Mesendoderm (in vitro differentiated cells): Measurements from ENCODE around the gene NPPC.
"Not testable (repeated sequence)": the region's sequence is repeated elsewhere in the genome, so short reads cannot be mapped to it uniquely, and the experiment has no call there.

Source experiments
- DNase-seq: peaks from one replicate; pipeline ENCODE4 v3.0.0; 2013
- H2AK5ac ChIP-seq: 2 replicates; pipeline ENCODE4 v1.6.1; 2013; ENCODE audit warnings: low read length, inconsistent platforms
- H2BK120ac ChIP-seq: 2 replicates; pipeline ENCODE4 v1.6.1; 2013; ENCODE audit warnings: low read depth, mild to moderate bottlenecking, low read length, moderate library complexity, mixed read lengths
- H2BK15ac ChIP-seq: replicated peaks from 2 replicates; pipeline ENCODE4 v1.6.1; 2013; ENCODE audit warnings: low read depth, mild to moderate bottlenecking, moderate library complexity
- H2BK5ac ChIP-seq: 2 replicates; pipeline ENCODE4 v1.6.1; 2013; ENCODE audit warnings: low read length, inconsistent platforms
- H3K18ac ChIP-seq: 2 replicates; pipeline ENCODE4 v1.6.1; 2013; ENCODE audit warnings: mild to moderate bottlenecking, low read length, mixed read lengths
- H3K23ac ChIP-seq: one replicate; pipeline ENCODE4 v1.6.1; 2013; ENCODE audit warnings: low read length
- H3K27ac ChIP-seq: 2 replicates; pipeline ENCODE4 v1.5.1; 2013; ENCODE audit warnings: low read depth, mild to moderate bottlenecking, inconsistent platforms, low read length, moderate library complexity
- H3K27me3 ChIP-seq: 2 replicates; pipeline ENCODE4 v1.6.1; 2013; ENCODE audit warnings: low read length, control low read depth, mild to moderate bottlenecking, inconsistent platforms; ENCODE audit not compliant: insufficient read depth, poor library complexity
- H3K36me3 ChIP-seq: 2 replicates; pipeline ENCODE4 v1.6.1; 2013; ENCODE audit warnings: low read length, inconsistent platforms; ENCODE audit not compliant: control insufficient read depth, insufficient read depth
- H3K4ac ChIP-seq: one replicate; pipeline ENCODE4 v1.6.1; 2013; ENCODE audit warnings: low read depth, mild to moderate bottlenecking, low read length, moderate library complexity
- H3K4me1 ChIP-seq: 2 replicates; pipeline ENCODE4 v1.6.1; 2013; ENCODE audit warnings: low read depth, low read length, inconsistent platforms; ENCODE audit not compliant: control insufficient read depth
- H3K4me2 ChIP-seq: 2 replicates; pipeline ENCODE4 v1.6.1; 2013; ENCODE audit warnings: low read length
- H3K4me3 ChIP-seq: 2 replicates; pipeline ENCODE4 v1.5.1; 2013; ENCODE audit warnings: mild to moderate bottlenecking, low read length
- H3K56ac ChIP-seq: one replicate; pipeline ENCODE4 v1.6.1; 2013; ENCODE audit warnings: low read length
- H3K79me1 ChIP-seq: 2 replicates; pipeline ENCODE4 v1.6.1; 2013; ENCODE audit warnings: low read length, inconsistent platforms
- H3K79me2 ChIP-seq: 2 replicates; pipeline ENCODE4 v1.6.1; 2013; ENCODE audit warnings: mild to moderate bottlenecking, low read length; ENCODE audit not compliant: control insufficient read depth, insufficient read depth
- H3K9ac ChIP-seq: 2 replicates; pipeline ENCODE4 v1.6.1; 2013; ENCODE audit warnings: low read length, inconsistent platforms
- H4K5ac ChIP-seq: one replicate; pipeline ENCODE4 v1.6.1; 2013; ENCODE audit warnings: low read length
- H4K8ac ChIP-seq: one replicate; pipeline ENCODE4 v1.6.1; 2013; ENCODE audit warnings: low read depth, mild to moderate bottlenecking, control low read depth, low read length, moderate library complexity
- WGBS: extraction: QIAGEN DNeasy Blood & Tissue Kit; methylation state at CpG from one replicate; pipeline ENCODE4 v1.1.7; 2013; ENCODE audit warnings: low lambda C conversion rate, missing lambda C conversion rate; ENCODE audit not compliant: insufficient coverage; ENCODE audit errors: extremely low coverage; 5-methylcytosine and 5-hydroxymethylcytosine counted together

Gene NPPC

DNA sequence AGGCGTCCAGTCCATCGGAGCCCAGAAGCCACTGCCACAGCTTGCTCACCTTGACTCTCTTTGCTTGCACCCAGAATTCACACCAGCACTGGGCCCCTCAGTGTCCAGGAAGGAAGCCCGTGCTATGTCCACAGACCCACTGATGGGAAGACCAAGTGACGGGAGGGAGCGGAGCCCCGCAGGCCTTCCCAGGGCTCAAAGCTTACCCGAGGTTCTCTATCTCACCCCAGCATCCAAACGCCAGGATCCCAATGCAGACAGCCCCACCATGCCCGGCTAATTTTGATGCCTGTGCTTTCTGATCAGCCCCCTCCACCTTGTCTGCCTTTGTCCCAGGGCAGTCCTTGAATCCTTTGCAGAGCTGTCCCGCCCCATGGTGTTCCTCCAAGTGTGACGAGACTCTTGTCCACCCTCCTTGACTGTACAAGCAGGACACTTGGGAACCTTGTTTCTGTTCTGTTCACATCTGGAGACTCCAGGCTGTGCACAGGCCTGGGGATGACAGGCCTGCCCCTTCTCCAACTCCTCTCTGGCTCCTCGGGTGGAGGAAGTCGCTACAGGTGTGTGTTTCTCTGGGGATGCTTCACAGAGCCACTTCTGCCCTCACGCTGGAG is 12.0 kb downstream of the NPPC start:
- Histone ChIP-seq H3K36me3 (no peaks in the 10 kb centered on the region), H4K5ac (no peak overlapping the region), H3K79me2 (no peaks in the 10 kb centered on the region), H3K9ac (no peak overlapping the region), H4K8ac (no peak overlapping the region), H3K4ac (no peak overlapping the region), H3K56ac (no peak overlapping the region), H2AK5ac (no peak overlapping the region), H2BK5ac (no peak overlapping the region), H3K4me3 (no peak overlapping the region), H3K23ac (no peak overlapping the region), H2BK120ac (no peak overlapping the region), H3K18ac (no peak overlapping the region), H3K79me1 (no peaks in the 10 kb centered on the region), H3K27me3 (no peaks in the 10 kb centered on the region), H3K4me2 (no peak overlapping the region), H3K27ac (no peak overlapping the region), H2BK15ac (no peak overlapping the region), H3K4me1 (no peaks in the 10 kb centered on the region)
- no CpG with 5 or more reads among the region's 14 CpGs for WGBS
- DNase-seq, result no peak

DNA sequence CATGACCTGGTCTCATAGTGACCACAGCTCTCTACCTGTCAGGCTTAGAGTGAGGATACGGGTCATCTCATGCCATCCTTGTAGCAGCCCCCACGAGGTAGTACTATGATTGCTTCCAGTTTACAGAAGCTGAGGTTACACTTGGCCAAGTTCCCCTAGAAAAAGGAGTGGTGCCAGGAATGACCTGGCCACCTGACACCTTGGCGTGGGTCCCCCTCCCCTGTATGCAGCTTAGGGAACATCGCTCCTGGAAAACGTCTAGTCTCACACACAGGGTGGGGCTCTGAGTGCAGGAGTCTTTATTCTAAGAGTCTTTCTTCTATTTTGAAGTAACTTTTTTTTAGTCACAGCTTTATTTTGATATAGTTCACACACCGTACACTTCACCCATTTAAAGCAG is 14.8 kb downstream of the NPPC start:
- Histone ChIP-seq H2BK120ac (no peak overlapping the region), H2AK5ac (no peak overlapping the region), H2BK15ac (no peak overlapping the region), H4K8ac (no peak overlapping the region), H3K4me2 (no peak overlapping the region), H3K36me3 (no peaks in the 10 kb centered on the region), H3K23ac (no peak overlapping the region), H3K4ac (no peak overlapping the region), H4K5ac (no peak overlapping the region), H3K79me2 (no peaks in the 10 kb centered on the region), H3K27me3 (no peaks in the 10 kb centered on the region), H3K56ac (no peak overlapping the region), H3K4me1 (no peaks in the 10 kb centered on the region), H2BK5ac (no peak overlapping the region), H3K18ac (no peak overlapping the region), H3K4me3 (no peak overlapping the region), H3K27ac (no peak overlapping the region), H3K79me1 (no peaks in the 10 kb centered on the region), H3K9ac (no peak overlapping the region)
- WGBS, result no CpG with 5 or more reads among the region's 6 CpGs
- DNase-seq, result no peak

DNA sequence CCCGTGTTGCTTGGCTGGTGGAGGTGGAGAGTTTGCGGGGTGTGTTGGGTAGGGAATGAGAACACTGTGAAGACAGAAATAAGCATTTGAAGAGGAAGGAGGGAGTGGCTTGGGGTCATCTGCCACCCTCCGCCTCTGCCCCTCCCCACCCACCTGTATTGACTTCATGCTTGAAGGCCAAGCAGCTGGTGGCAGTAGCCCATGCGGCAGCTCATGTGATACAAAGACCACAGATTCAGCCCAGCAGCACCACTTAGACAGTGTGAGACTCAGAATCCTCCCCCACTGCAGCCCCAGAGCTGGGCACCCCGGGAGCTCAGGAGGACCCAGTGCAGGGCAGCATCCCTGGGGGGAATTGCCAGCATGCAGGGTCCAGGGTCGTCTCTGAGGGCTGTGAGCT is 15.4 kb downstream of the NPPC start:
- Histone ChIP-seq H3K79me2 (no peaks in the 10 kb centered on the region), H3K79me1 (no peaks in the 10 kb centered on the region), H3K27me3 (no peaks in the 10 kb centered on the region), H3K56ac (no peak overlapping the region), H3K18ac (no peak overlapping the region), H3K4me2 (no peak overlapping the region), H3K23ac (no peak overlapping the region), H2BK120ac (no peak overlapping the region), H2AK5ac (no peak overlapping the region), H3K4me3 (no peak overlapping the region), H4K8ac (no peak overlapping the region), H4K5ac (no peak overlapping the region), H3K4ac (no peak overlapping the region), H3K9ac (no peak overlapping the region), H2BK15ac (no peak overlapping the region), H3K36me3 (no peaks in the 10 kb centered on the region), H3K27ac (no peak overlapping the region), H3K4me1 (no peaks in the 10 kb centered on the region), H2BK5ac (no peak overlapping the region)
- no CpG with 5 or more reads among the region's 6 CpGs for WGBS
- no peak for DNase-seq

DNA sequence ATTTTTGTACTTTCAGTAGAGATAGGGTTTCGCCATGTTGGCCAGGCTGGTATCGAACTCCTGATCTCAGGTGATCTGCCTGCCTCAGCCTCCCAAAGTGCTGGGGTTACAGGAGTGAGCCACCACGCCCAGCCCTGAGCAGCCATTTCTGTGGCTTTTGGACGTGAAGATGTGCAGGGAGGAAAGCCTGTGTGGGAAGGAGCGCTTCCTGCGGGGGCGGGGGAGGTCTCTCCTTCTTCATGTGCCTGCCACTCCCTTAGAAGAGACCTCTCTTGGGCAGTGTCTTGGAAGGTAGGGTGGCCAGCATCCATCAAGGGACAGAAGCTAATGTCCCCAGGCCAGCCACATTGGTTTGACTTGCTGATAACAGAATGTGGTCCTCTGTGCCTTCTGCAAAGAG is 16.0 kb downstream of the NPPC start:
- not testable (repeated sequence) for H3K9ac ChIP-seq, H2BK120ac ChIP-seq, H3K27me3 ChIP-seq, H3K4me3 ChIP-seq, H3K36me3 ChIP-seq, H2AK5ac ChIP-seq, H3K23ac ChIP-seq, H3K4me2 ChIP-seq, H3K4me1 ChIP-seq, H4K5ac ChIP-seq, H3K27ac ChIP-seq, H3K18ac ChIP-seq, H3K4ac ChIP-seq, H3K79me1 ChIP-seq, H3K79me2 ChIP-seq, DNase-seq, H3K56ac ChIP-seq, H4K8ac ChIP-seq, H2BK5ac ChIP-seq, H2BK15ac ChIP-seq
- no CpG with 5 or more reads among the region's 7 CpGs for WGBS

DNA sequence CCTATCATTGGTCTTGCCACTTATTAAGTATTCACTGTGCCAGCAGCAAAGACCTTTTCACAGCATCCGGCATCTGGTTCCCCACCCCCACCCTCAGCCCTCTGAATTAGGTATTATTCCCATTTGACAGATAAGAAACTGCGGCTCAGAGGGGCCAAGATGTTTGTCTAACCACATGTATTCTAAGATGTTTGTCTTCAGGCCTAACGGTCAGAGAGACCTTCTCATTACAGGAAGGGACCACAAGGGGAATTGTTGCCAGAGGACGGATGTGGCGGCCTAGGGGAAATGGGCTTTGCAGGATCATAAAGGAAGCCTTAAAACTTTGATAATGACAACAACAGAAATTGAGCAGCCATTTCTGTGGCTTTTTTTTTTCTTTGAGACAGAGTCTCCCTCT is 16.6 kb downstream of the NPPC start:
- Histone ChIP-seq H3K4me3 (no peak overlapping the region), H3K9ac (no peak overlapping the region), H3K27me3 (no peaks in the 10 kb centered on the region), H2BK120ac (no peak overlapping the region), H3K36me3 (no peaks in the 10 kb centered on the region), H2BK15ac (no peak overlapping the region), H2BK5ac (no peak overlapping the region), H3K4me2 (no peak overlapping the region), H2AK5ac (no peak overlapping the region), H3K27ac (no peak overlapping the region), H3K18ac (no peak overlapping the region), H3K4me1 (no peaks in the 10 kb centered on the region), H4K8ac (no peak overlapping the region), H3K4ac (no peak overlapping the region), H4K5ac (no peak overlapping the region), H3K79me2 (no peaks in the 10 kb centered on the region), H3K56ac (no peak overlapping the region), H3K79me1 (no peaks in the 10 kb centered on the region), H3K23ac (no peak overlapping the region)
- DNase-seq, result no peak
- no CpG with 5 or more reads among the region's 5 CpGs for WGBS

DNA sequence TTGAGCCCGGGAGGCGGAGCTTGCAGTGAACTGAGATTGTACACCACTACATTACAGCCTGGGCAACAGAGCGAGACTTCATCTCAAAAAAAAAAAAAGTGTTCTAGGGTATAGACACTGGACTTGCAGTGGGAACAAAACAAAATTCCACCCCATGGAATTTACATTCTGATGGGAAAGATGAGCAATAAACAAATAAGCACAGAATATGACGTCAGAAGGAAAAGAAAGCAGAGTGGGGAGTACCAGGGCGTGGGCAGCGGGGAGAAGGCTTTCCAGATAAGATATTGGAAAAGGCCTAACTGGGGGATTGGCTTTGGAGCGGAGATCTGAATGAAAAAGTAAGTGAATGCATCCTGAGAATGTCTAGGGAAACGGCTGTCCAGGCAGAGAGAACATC is 17.6 kb downstream of the NPPC start:
- H2BK120ac ChIP-seq, result no peak overlapping the region
- no CpG with 5 or more reads among the region's 8 CpGs for WGBS
- H4K5ac ChIP-seq, result no peak overlapping the region
- no peaks in the 10 kb centered on the region for H3K79me2 ChIP-seq
- H4K8ac ChIP-seq, result no peak overlapping the region
- H3K56ac ChIP-seq, result no peak overlapping the region
- H2BK15ac ChIP-seq, result no peak overlapping the region
- no peak overlapping the region for H3K23ac ChIP-seq
- H3K4me1 ChIP-seq, result no peaks in the 10 kb centered on the region
- no peak overlapping the region for H3K27ac ChIP-seq
- no peak for DNase-seq
- no peak overlapping the region for H3K9ac ChIP-seq
- no peaks in the 10 kb centered on the region for H3K36me3 ChIP-seq
- H3K4me2 ChIP-seq, result no peak overlapping the region
- H3K18ac ChIP-seq, result no peak overlapping the region
- no peaks in the 10 kb centered on the region for H3K79me1 ChIP-seq
- H3K27me3 ChIP-seq, result no peaks in the 10 kb centered on the region
- H2AK5ac ChIP-seq, result no peak overlapping the region
- no peak overlapping the region for H3K4me3 ChIP-seq
- no peak overlapping the region for H3K4ac ChIP-seq
- H2BK5ac ChIP-seq, result no peak overlapping the region
